IPS-NIHi7 (cell line): Measurements from ENCODE around the gene DMTF1.
A peak's percentile ranks its signal among the peaks of the same experiment; 100 is the strongest.
"Not testable (repeated sequence)": the region's sequence is repeated elsewhere in the genome, so short reads cannot be mapped to it uniquely, and the experiment has no call there.

Source experiments
- DNase-seq: peaks from one replicate; pipeline ENCODE4 v3.0.0; 2012; ENCODE audit warnings: mixed read lengths; ENCODE audit errors: extremely low spot score

The DMTF1 gene

DNA sequence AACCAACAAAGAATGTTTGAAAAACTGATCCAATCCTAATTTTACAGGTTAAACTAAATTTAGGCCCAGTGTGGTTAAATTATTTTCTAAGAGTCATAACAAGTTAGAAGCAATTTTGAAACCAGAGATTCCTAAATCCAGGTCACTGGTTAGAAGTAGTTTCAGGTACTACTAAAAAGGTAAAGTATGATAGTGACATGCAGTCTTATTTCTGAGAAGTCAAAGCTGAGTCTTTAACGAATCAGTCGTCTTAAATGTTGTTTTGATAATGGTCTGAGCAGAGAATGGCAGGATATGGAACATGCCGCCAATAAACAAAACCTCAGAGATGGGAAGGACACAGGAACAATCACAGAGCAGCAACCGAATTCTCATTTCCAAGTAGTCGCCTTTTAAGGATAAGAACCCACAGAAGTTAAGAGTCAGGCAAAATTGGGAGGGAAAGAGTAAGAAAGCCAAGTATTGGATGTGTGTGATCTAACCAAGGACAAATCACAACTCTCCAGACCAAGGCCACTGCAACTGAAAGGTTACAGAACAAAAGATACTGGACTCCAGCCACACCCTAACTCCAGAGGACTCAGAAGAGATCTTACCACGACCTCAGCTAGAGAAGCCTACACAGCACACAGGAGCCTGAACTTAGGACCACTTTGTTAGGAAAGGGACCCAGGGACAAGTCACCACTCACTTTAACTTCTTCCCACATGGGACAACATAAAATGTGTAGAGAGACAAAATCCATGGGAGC lies 47.6 kb downstream of the DMTF1 start:
- no peak for DNase-seq

DNA sequence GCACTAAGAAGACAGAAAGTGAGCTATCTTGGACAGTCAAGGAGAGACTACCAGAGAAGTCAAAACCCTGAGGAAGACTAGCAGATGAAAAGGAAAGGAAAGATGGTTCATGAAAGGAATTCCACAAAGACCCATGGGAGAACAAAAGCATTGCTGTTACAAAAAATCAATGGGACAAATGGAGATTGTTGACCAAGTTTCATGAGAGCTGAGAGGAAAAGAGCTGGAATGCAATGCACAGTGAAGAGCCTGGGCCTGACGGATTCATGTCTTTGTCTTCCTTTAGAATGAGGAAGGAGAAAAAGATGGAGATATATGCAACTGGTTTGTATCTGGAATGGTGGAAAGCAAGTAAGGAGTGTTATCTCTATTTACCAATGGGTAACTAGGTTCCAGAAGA lies 50.0 kb downstream of the DMTF1 start:
- no peak for DNase-seq

DNA sequence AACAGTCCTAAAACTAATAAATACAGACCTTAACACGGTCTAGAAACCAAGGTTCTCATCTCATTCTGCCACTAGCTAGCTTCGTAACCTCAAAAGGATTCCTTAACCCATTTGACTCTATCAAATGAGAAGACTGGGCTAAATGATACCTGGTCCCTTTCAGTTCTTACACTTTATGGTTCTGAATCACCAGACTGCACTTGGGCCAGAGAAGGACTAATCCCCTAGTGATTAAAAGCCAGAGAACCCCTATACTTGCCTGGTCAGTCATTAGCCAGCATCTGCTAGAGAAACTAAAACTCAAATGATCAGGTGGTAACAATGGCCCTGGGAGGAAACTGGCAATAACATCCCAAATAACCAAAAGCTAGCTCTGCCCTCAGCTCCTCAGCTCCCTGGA lies 50.5 kb downstream of the DMTF1 start:
- no peak for DNase-seq

- DNase-seq, result not testable (repeated sequence)
These were observed 51.7 kb downstream of the DMTF1 start for GRCh38 chr7:87203929-87204328.

DNA sequence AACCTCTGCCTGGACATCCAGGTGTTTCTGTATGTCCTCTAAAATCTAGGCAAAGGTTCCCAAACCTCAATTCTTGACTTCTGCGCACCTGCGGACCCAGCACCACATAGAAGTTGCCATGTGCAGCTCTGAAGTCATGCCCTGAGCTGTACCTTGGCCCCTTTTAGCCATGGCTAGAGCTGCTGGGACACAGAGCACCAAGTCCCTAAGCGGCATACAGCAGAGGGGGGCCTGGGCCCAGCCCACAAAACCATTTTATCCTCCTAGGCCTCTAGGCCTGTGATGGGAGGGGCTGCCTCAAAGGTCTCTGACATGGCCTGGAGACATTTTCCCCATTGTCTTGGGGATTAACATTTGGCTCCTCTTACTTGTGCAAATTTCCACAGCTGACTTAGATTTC lies 52.7 kb downstream of the DMTF1 start:
- DNase-seq, result no peak

DNA sequence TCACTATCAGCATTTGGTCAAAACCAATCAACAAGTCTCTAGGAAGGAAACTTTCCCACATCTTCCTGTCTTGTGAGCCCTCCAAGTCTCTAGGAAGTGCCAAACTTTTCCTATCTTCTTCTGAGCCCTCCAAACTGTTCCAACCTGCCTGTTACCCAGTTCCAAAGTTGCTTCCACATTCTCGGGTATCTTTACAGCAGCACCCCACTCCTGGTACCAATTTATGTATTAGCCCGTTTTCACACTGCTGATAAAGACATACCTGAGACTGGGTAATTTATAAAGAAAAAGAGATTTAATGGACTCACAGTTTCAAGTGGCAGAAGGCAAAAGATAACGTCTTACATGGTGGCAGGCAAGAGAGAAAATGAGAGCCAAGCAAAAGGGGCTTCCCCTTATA lies 53.4 kb downstream of the DMTF1 start:
- DNase-seq, result not testable (repeated sequence)

DNA sequence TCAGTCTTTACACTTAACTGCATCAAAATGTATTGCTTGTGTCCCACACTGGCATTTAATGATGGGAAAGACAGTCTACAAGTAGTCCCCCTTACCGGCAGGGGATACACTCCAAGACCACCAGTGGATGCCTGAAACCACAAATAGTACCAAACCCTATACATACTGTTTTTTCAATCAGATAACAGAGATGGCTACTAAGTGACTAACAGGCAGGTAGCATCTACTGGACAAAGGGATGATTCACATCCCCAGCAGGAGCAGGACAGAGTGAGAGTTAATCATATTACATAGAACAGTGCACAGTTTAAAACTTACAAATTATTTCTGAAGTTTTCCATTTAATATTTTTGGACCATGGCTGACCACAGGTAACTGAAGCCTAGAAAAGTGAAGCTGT lies 54.1 kb downstream of the DMTF1 start:
- DNase-seq, result no peak

GRCh38 chr7:87209295-87209924 lies 57.2 kb downstream of the DMTF1 start:
- DNase-seq, result no peak

DNA sequence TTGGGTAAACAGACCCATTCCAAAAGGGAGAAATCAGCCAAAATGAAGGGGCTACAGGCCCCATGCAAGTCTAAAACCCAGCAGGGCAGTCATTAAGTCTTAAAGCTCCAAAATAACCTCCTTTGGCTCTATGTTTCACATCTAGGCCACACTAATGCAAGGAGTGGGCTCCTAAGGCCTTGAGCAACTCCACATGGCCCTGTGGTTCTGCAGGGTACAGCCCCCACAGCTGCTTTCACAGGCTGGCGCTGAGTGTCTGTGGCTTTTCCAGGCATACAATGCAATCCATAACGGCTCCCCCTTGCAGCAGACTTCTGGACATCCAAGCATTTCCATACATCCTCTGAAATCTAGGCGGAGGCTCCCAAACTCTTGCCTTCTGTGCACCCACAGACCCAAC lies 58.3 kb downstream of the DMTF1 start:
- DNase-seq, result no peak

- no peak for DNase-seq
These were observed 60.2 kb downstream of the DMTF1 start for GRCh38 chr7:87212498-87212897.

GRCh38 chr7:87213252-87213651 lies 61.0 kb downstream of the DMTF1 start:
- DNase-seq, result no peak

DNA sequence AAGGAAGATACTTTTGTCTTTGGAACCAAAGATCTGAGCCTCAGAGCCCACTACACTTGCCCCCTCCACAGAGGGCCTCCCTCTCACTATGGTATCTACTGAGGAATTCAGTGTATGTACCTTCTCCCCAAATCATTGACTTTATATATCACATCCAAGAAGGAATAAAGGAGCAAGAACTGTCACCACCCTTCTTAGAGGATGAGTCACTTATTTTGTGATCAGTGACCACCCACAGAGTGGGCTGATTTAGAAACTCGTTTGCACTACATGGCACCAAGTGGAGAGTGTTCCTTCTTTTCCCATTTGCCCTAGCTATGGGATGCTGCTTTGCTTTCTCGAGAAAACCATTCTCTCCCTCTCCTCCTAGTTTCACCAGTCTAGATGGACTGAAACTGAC lies 61.6 kb downstream of the DMTF1 start:
- DNase-seq, result no peak

DNA sequence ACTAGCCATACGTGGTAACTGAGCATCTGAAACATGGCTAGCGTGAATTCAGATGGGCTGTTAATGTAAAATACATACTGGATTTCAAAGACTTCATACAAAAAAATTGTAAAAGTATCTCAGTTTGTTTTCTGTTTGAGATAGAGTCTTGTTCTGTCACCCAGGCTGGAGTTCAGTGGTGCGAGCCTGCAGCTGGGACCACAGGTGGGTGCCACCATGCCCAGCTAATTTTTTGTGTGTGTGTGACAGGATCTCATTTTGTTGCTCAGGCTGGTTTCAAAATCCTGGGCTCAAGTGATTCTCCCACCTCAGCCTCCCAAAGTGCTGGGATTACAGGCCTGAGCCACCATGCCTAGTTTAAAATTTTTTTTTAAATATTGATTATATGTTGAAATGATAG lies 62.8 kb downstream of the DMTF1 start:
- DNase-seq, result no peak

GRCh38 chr7:87216701-87217508 lies 64.7 kb downstream of the DMTF1 start:
- no peak for DNase-seq

GRCh38 chr7:87217983-87218653 lies 65.9 kb downstream of the DMTF1 start:
- DNase-seq, result no peak

DNA sequence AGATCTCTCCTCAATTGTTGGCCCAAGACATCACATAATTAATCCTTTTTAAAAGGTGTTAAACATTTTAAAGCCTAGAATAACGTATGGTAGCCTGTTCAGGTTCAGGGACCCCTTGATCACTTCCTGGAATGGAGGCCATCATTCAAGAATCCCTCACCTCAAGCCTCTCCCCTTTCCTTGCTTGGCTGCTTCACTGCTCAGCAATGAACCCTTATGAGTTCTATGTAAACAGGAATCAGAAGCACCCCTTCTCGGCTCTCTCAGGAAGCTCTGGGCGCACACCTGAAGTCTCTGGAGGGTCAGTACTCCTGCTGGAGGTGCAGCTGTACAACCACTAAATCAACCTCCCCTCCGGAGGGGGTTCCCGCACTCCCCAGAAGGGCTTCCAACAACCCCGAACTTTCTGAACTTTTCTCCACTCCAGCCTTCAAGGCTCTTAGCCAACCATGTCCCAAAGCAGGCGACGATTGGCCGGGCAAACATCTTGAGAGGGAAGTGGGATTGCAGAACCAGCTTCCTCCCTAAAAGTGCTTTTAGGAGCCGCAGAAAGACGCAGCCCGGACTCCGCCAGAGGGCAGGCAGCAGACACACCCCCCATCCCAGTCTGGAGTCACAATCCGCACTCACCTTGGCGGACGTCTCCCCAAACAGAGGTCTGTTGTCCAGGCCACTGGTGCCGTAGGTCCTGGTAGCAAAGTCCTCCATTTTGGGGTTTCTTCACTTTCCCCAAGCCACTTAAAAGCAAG lies 66.7 kb downstream of the DMTF1 start:
- DNase-seq, result peak; percentile 76

DNA sequence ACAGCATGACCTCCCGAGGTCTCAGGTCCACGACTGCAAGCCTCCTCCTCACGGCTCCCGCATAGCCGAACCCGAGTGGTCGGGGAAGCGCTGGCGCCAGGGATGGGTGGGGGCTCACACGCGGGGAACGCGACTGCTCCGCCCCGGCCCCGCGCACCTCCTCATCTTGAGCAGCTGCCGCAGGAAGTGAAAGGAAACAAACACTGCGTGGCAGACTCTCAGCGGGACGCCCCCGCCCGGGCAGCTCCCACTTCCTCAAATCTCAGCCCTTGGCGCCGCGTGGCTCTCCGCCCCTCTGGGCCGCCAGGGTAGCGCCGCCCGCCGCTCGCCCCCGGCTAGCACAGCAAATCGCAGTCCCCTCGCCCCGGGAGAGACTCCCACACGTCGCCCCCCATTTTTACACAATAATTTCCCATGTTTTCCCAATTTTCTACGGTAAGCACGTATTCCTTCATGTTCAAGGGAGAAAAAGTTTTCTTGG lies 67.3 kb downstream of the DMTF1 start, which contains the start of gene TMEM243:
Gene TMEM243 (minus strand): TSS at position 188 of the 481 bp plus-strand sequence. CDS start 229 bp downstream, outside the sequence.
- peak; percentile 66 for DNase-seq

GRCh38 chr7:87220026-87220733 lies 67.9 kb downstream of the DMTF1 start:
- peak; percentile 95 for DNase-seq

- no peak for DNase-seq
These were observed 68.5 kb downstream of the DMTF1 start for GRCh38 chr7:87220734-87221215.

DNA sequence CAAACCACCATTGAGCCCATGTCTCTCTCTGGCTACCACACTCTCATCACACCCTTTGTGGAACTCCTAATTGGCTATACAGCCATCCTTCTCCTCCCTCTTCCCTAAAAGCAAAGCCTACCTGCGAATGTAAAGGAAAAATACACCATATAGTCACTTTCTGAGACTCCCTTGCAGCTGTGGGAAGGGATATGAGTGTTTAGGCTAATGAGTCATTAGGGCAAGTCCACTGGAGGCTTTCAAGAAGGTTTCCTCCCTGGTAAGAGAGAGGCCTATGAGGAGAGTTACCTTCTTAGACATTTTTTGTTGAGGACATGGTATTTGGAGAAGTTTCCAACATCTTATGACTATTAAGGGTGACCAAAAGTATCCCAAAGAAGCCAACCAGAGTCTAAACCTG lies 71.4 kb downstream of the DMTF1 start:
- no peak for DNase-seq
